ENCODE measurements around the gene AGBL3. TPM values are rescaled to one million over a fixed set of nuclear protein-coding genes. Genes with fewer than 3 reads are reported as not detected.
A peak's percentile ranks its signal among the peaks of the same experiment; 100 is the strongest.

Gene AGBL3
- total and polyA plus RNA-seq, 9 of the 15 experiments (the other 6 are each of a cell fraction or from before 2014, with no cell fraction given): 0.54 to 2.9 (median 1.7) TPM

GRCh38 chr7:135184254-135184841 lies 198.0 kb downstream of the AGBL3 start (continued):
- TF ChIP-seq REST (IDR thresholded peaks at IDR 0.05; ENCODE audit: borderline replicate concordance): no peak
- no peak for TF ChIP-seq REST (CRISPR knock-in tag; IDR thresholded peaks at IDR 0.05; ENCODE audit: low read depth)
- TF ChIP-seq, protein P1, sequence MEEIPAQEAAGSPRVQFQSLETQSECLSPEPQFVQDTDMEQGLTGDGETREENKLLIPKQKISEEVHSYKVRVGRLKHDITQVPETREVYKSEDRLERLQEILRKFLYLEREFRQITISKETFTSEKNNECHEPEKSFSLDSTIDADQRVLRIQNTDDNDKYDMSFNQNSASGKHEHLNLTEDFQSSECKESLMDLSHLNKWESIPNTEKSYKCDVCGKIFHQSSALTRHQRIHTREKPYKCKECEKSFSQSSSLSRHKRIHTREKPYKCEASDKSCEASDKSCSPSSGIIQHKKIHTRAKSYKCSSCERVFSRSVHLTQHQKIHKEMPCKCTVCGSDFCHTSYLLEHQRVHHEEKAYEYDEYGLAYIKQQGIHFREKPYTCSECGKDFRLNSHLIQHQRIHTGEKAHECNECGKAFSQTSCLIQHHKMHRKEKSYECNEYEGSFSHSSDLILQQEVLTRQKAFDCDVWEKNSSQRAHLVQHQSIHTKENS (CRISPR knock-in tag; IDR thresholded peaks at IDR 0.05): no peak
- TF ChIP-seq GABPA (tag; conservative IDR thresholded peaks at IDR 0.05; ENCODE audit: low read depth): no peak
- TF ChIP-seq ELF1 (tag; IDR thresholded peaks at IDR 0.05): no peak
- TF ChIP-seq FOXA3 (CRISPR knock-in tag; conservative IDR thresholded peaks at IDR 0.05 in 1 of 2, IDR thresholded peaks at IDR 0.05 in 1 of 2): peak in 1 of 2 experiments; percentile 26; a peak in 1 of 4 replicates
- no peak for TF ChIP-seq SREBF1 (IDR thresholded peaks at IDR 0.05; ENCODE audit: borderline replicate concordance, low read depth, low read length)
- no peak for TF ChIP-seq CREM (IDR thresholded peaks at IDR 0.05; ENCODE audit: low read depth)
- TF ChIP-seq, protein P2, sequence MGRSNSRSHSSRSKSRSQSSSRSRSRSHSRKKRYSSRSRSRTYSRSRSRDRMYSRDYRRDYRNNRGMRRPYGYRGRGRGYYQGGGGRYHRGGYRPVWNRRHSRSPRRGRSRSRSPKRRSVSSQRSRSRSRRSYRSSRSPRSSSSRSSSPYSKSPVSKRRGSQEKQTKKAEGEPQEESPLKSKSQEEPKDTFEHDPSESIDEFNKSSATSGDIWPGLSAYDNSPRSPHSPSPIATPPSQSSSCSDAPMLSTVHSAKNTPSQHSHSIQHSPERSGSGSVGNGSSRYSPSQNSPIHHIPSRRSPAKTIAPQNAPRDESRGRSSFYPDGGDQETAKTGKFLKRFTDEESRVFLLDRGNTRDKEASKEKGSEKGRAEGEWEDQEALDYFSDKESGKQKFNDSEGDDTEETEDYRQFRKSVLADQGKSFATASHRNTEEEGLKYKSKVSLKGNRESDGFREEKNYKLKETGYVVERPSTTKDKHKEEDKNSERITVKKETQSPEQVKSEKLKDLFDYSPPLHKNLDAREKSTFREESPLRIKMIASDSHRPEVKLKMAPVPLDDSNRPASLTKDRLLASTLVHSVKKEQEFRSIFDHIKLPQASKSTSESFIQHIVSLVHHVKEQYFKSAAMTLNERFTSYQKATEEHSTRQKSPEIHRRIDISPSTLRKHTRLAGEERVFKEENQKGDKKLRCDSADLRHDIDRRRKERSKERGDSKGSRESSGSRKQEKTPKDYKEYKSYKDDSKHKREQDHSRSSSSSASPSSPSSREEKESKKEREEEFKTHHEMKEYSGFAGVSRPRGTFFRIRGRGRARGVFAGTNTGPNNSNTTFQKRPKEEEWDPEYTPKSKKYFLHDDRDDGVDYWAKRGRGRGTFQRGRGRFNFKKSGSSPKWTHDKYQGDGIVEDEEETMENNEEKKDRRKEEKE (IDR thresholded peaks at IDR 0.05; ENCODE audit: borderline replicate concordance in 1 of 2, control insufficient read depth in 1 of 2, low read depth in 2 of 2, low read length in 1 of 2): no peak
- TF ChIP-seq PCBP1 (IDR thresholded peaks at IDR 0.05; ENCODE audit: low read depth, low read length, poor library complexity, severe bottlenecking): no peak
- TF ChIP-seq DMBX1 (CRISPR knock-in tag; IDR thresholded peaks at IDR 0.05; ENCODE audit: borderline replicate concordance): no peak
- TF ChIP-seq NFE2L1 (tag; IDR thresholded peaks at IDR 0.05; ENCODE audit: borderline replicate concordance, low read depth): no peak
- TF ChIP-seq MAX (CRISPR knock-in tag; IDR thresholded peaks at IDR 0.05): no peak
- TF ChIP-seq ZNF3 (CRISPR knock-in tag; IDR thresholded peaks at IDR 0.05): no peak
